ENCODE measurements around the gene RUBCN.
"Not testable (repeated sequence)": the region's sequence is repeated elsewhere in the genome, so short reads cannot be mapped to it uniquely, and the experiment has no call there.

The RUBCN gene

GRCh38 chr3:197733042-197733441, 3.7 kb downstream of the RUBCN start:
- TF ChIP-seq CTCF (conservative IDR thresholded peaks at IDR 0.05; ENCODE audit: low read length) (no peak), EZH2phosphoT487 (IDR thresholded peaks at IDR 0.05; ENCODE audit: borderline replicate concordance) (no peak)
- H3K36me3 ChIP-seq (ENCODE audit: insufficient read depth, low read length): no peaks in the 10 kb centered on the region
- H4K20me1 ChIP-seq (ENCODE audit: insufficient read depth, low read length, poor library complexity, severe bottlenecking): no peaks in the 10 kb centered on the region
- no peaks in the 10 kb centered on the region for H3F3A ChIP-seq (ENCODE audit: low read depth)
- no peak overlapping the region for H3K4me2 ChIP-seq (ENCODE audit: low read depth, low read length, poor library complexity, severe bottlenecking)
- H3K9me3 ChIP-seq (ENCODE audit: insufficient read depth, low read depth, low read length): no peaks in the 10 kb centered on the region
- peaks cover 15% of the 10 kb centered on the region for H3K4me1 ChIP-seq (ENCODE audit: insufficient read depth, low read length, poor library complexity, severe bottlenecking)
- H3K4me3 ChIP-seq (ENCODE audit: low read length, poor library complexity, severe bottlenecking): no peak overlapping the region
- H3K79me2 ChIP-seq (ENCODE audit: insufficient read depth, low read length): peaks cover 9% of the 10 kb centered on the region; the same call in 1 of the 2 replicates
- no peak overlapping the region for H2AFZ ChIP-seq (ENCODE audit: low read length)
- no peaks in the 10 kb centered on the region for H3K9me2 ChIP-seq (replicated peaks; ENCODE audit: low read depth, low read length)
- no peak overlapping the region for H3K9ac ChIP-seq (ENCODE audit: low read depth, low read length, poor library complexity, severe bottlenecking)
- H3K27me3 ChIP-seq (ENCODE audit: insufficient read depth, low read length, poor library complexity, severe bottlenecking): no peaks in the 10 kb centered on the region

GRCh38 chr3:197731483-197731882, 5.2 kb downstream of the RUBCN start:
- H4K20me1 ChIP-seq (ENCODE audit: insufficient read depth, low read length, poor library complexity, severe bottlenecking); H3K9me2 ChIP-seq (replicated peaks; ENCODE audit: low read depth, low read length); H3F3A ChIP-seq (ENCODE audit: low read depth); H3K9ac ChIP-seq (ENCODE audit: low read depth, low read length, poor library complexity, severe bottlenecking); H3K79me2 ChIP-seq (ENCODE audit: insufficient read depth, low read length); H3K4me3 ChIP-seq (ENCODE audit: low read length, poor library complexity, severe bottlenecking); H3K27me3 ChIP-seq (ENCODE audit: insufficient read depth, low read length, poor library complexity, severe bottlenecking); H2AFZ ChIP-seq (ENCODE audit: low read length); H3K4me2 ChIP-seq (ENCODE audit: low read depth, low read length, poor library complexity, severe bottlenecking); H3K4me1 ChIP-seq (ENCODE audit: insufficient read depth, low read length, poor library complexity, severe bottlenecking); H3K9me3 ChIP-seq (ENCODE audit: insufficient read depth, low read depth, low read length); H3K36me3 ChIP-seq (ENCODE audit: insufficient read depth, low read length): not testable (repeated sequence)

- not testable (repeated sequence) for H4K20me1 ChIP-seq (ENCODE audit: insufficient read depth, low read length, poor library complexity, severe bottlenecking); H3K9ac ChIP-seq (ENCODE audit: low read depth, low read length, poor library complexity, severe bottlenecking); H3K79me2 ChIP-seq (ENCODE audit: insufficient read depth, low read length); H3K4me3 ChIP-seq (ENCODE audit: low read length, poor library complexity, severe bottlenecking); H3K36me3 ChIP-seq (ENCODE audit: insufficient read depth, low read length); H3K27me3 ChIP-seq (ENCODE audit: insufficient read depth, low read length, poor library complexity, severe bottlenecking); H3K4me1 ChIP-seq (ENCODE audit: insufficient read depth, low read length, poor library complexity, severe bottlenecking); H3K4me2 ChIP-seq (ENCODE audit: low read depth, low read length, poor library complexity, severe bottlenecking); H3K9me2 ChIP-seq (replicated peaks; ENCODE audit: low read depth, low read length); H3K9me3 ChIP-seq (ENCODE audit: insufficient read depth, low read depth, low read length); H3F3A ChIP-seq (ENCODE audit: low read depth); H2AFZ ChIP-seq (ENCODE audit: low read length)
These were observed 5.9 kb downstream of the RUBCN start for GRCh38 chr3:197730770-197731169.

- no peaks in the 10 kb centered on the region for H3K9me2 ChIP-seq (replicated peaks; ENCODE audit: low read depth, low read length)
- 0 out of 2 replicates have a peak, but pooled peaks cover 3% of the 10 kb centered on the region for H3F3A ChIP-seq (ENCODE audit: low read depth)
- H3K36me3 ChIP-seq (ENCODE audit: insufficient read depth, low read length): no peaks in the 10 kb centered on the region
- no peaks in the 10 kb centered on the region for H3K9me3 ChIP-seq (ENCODE audit: insufficient read depth, low read depth, low read length)
- no peak overlapping the region for H3K4me3 ChIP-seq (ENCODE audit: low read length, poor library complexity, severe bottlenecking)
- no peaks in the 10 kb centered on the region for H4K20me1 ChIP-seq (ENCODE audit: insufficient read depth, low read length, poor library complexity, severe bottlenecking)
- H2AFZ ChIP-seq (ENCODE audit: low read length): no peak overlapping the region
- H3K9ac ChIP-seq (ENCODE audit: low read depth, low read length, poor library complexity, severe bottlenecking): no peak overlapping the region
- H3K27me3 ChIP-seq (ENCODE audit: insufficient read depth, low read length, poor library complexity, severe bottlenecking): no peaks in the 10 kb centered on the region
- H3K4me1 ChIP-seq (ENCODE audit: insufficient read depth, low read length, poor library complexity, severe bottlenecking): no peaks in the 10 kb centered on the region
- TF ChIP-seq EZH2phosphoT487 (IDR thresholded peaks at IDR 0.05; ENCODE audit: borderline replicate concordance) (no peak), CTCF (conservative IDR thresholded peaks at IDR 0.05; ENCODE audit: low read length) (no peak)
- no peak overlapping the region for H3K4me2 ChIP-seq (ENCODE audit: low read depth, low read length, poor library complexity, severe bottlenecking)
- no peaks in the 10 kb centered on the region for H3K79me2 ChIP-seq (ENCODE audit: insufficient read depth, low read length)
These were observed 6.5 kb downstream of the RUBCN start for GRCh38 chr3:197730200-197730599.
